Heart right ventricle (tissue), 16 donors: ENCODE data around the gene TMEM151A. TPM values are rescaled to one million over a fixed set of nuclear protein-coding genes. Genes with fewer than 3 reads are reported as not detected.

Experiments used
- ATAC-seq, 8 donors: fragments of 200-7000 bp; cut with Tn5 transposase; one replicate each; pipeline ENCODE4 v1.9.1; 2020; ENCODE audit warnings: mild to moderate bottlenecking in 8 of 8, moderate library complexity in 8 of 8, moderate number of reproducible peaks in 1 of 8
- DNase-seq, 2 donors: peaks; one replicate each; pipeline ENCODE4 v3.0.0-alpha.2; 2020
- H3K27ac ChIP-seq, 10 donors: fragments of 200-600 bp; sonication (generic) in 2 of 10; one replicate each; pipeline versions ENCODE4 v1.5.0 to v1.8.0; 2020 to 2022; ENCODE audit warnings: mild to moderate bottlenecking in 3 of 10
- H3K27me3 ChIP-seq, 7 donors: fragments of 200-600 bp; one replicate each; pipeline ENCODE4 v1.8.0; 2021 to 2022; ENCODE audit warnings: mild to moderate bottlenecking in 2 of 7
- H3K36me3 ChIP-seq, 9 donors: fragments of 200-600 bp; sonication (generic) in 1 of 9; one replicate each; pipeline versions ENCODE4 v1.5.0 to v1.8.0; 2020 to 2022; ENCODE audit warnings: mild to moderate bottlenecking in 2 of 9
- H3K4me1 ChIP-seq, 9 donors: fragments of 200-600 bp; sonication (generic) in 1 of 9; one replicate each; pipeline versions ENCODE4 v1.5.0 to v1.8.0; 2020 to 2022; ENCODE audit warnings: mild to moderate bottlenecking in 4 of 9
- H3K4me3 ChIP-seq, 10 donors: fragments of 200-600 bp; sonication (generic) in 2 of 10; one replicate each; pipeline versions ENCODE4 v1.5.0 to v1.8.0; 2020 to 2022; ENCODE audit warnings: mild to moderate bottlenecking in 7 of 10, moderate library complexity in 2 of 10
- H3K9me3 ChIP-seq, 11 donors: fragments of 200-600 bp in 10 of 11; sonication (generic) in 2 of 11; one replicate each; pipeline versions ENCODE4 v1.5.0 to v1.8.0; 2013 to 2022; ENCODE audit warnings: mild to moderate bottlenecking in 2 of 11, control low read depth in 1 of 11, moderate library complexity in 1 of 11
- WGBS, 2 donors: extraction: QIAGEN DNeasy Blood & Tissue Kit; methylation state at CpG; one replicate each; pipeline ENCODE4 v1.1.7; 2013; ENCODE audit warnings: inconsistent platforms in 1 of 2; 5-methylcytosine and 5-hydroxymethylcytosine counted together
- intact Hi-C, 10 donors: fragments of 100-400 bp; cut with DNase I; formaldehyde crosslinking; loops; one replicate each; pipeline versions ENCODE4 v1.11.1 to v1.14.2; 2022
- polyA plus RNA-seq, 2 donors: library from polyadenylated mRNA; stranded (reverse); fragments of 200-250 nt; gene quantifications; one replicate each; pipeline ENCODE4 v1.2.3, GENCODE V29; 2013
- total RNA-seq, 10 donors: library from RNA; stranded (reverse); fragmentation: NEBNext Ultra II Directional in 3 of 10; extraction: Animal tissue kit (Norgen Biotek cat#: 25700) in 3 of 10; gene quantifications; one replicate each; pipeline versions ENCODE4 v1.2.1 to v1.2.4, GENCODE V29; 2021 to 2023
- TF ChIP-seq, protein P1 (sequence below), 9 donors: fragments of 200-600 bp; sonication (generic) in 2 of 9; IDR thresholded peaks; one replicate each; pipeline versions ENCODE4 v1.5.0 to v1.8.0; 2021 to 2022; ENCODE audit warnings: antibody characterized with exemption in 9 of 9, mild to moderate bottlenecking in 5 of 9, moderate library complexity in 1 of 9
- donor health status: Arrhythmogenic right ventricular cardiomyopathy.
- donor health status: ischemic (EF 13 %, LVEDD 7.1; RV severe dilation, severe dysfunction).
- donor health status: healthy with polysubstance abuse.
- donor health status: DM: no; HTN: yes; CAD: no.
- donor health status: DM: no; HTN: no; CAD: no.
- donor health status: ischemic (EF 25% LVEDD 6.9; RV normal size, moderate dysfunction).
- donor health status: ischemic (EF 25% LVEDD 5.7; RV mildly dilated, moderate dysfunction).
- donor health status: healthy.
- donor health status: DM: yes; HTN: yes; CAD: no.
- donor health status: Ischemic cardiomyopathy.
- donor health status: ischemic (EF 35%, LVEDD 5.7; RV mildly dilated, moderate dysfunction).
- donor health status: nonischemic (EF 11% LVEDD 7.7; RV severe dilation, severe dysfunction).
- donor health status: DM: yes; HTN: yes; CAD: no.
- donor health status: PGD.
- donor health status: ischemic (EF 29% LVEDD 5.4; RV normal size, mild dysfunction).
- donor health status: nonischemic (EF 23%, LVEDD 6.1; RV moderate dilation, normal function).

The TMEM151A gene
- total and polyA plus RNA-seq, 12 donors: 0.10 to 0.24 (median 0.19) TPM; not detected in 7

DNA sequence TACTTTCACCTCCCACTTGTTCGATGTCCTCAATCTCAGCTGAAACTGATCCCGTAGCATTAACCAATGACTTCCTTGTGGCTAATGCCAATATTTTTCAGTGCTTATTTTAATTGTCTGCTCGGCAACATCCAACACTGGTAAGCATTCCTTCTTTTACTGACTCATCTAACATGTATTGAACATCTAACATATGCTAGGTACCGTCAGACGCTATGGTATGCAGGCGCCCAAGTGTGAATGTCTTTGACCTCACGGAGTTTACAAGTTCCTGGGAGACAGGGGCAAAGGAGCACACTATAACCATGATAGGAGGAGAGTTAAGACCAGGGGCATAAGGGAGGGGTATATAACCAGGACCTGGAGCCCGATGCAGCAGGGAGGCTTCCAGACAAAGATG lies 51.5 kb downstream of the TMEM151A start:
- no peak overlapping the region for H3K4me3 ChIP-seq
- peaks cover 16 to 42% (median 38%) of the 10 kb centered on the region in 9 donors for H3K4me1 ChIP-seq
- 91 to 93% methylated on average over 8 of the region's 8 CpGs for WGBS, 2 donors
- H3K36me3 ChIP-seq: peaks cover 2 to 50% (median 31%) of the 10 kb centered on the region in 9 donors
- no peak overlapping the region for H3K27ac ChIP-seq
- ATAC-seq (no peak), DNase-seq (no peak)
- H3K9me3 ChIP-seq: no peaks in the 10 kb centered on the region
- intact Hi-C loops: loop anchor here in 1 of 10 donors (5.0 kb wide), 1 partner anchor 36 kb away; no protein-coding TSS in a partner anchor
- TF ChIP-seq, protein P1, sequence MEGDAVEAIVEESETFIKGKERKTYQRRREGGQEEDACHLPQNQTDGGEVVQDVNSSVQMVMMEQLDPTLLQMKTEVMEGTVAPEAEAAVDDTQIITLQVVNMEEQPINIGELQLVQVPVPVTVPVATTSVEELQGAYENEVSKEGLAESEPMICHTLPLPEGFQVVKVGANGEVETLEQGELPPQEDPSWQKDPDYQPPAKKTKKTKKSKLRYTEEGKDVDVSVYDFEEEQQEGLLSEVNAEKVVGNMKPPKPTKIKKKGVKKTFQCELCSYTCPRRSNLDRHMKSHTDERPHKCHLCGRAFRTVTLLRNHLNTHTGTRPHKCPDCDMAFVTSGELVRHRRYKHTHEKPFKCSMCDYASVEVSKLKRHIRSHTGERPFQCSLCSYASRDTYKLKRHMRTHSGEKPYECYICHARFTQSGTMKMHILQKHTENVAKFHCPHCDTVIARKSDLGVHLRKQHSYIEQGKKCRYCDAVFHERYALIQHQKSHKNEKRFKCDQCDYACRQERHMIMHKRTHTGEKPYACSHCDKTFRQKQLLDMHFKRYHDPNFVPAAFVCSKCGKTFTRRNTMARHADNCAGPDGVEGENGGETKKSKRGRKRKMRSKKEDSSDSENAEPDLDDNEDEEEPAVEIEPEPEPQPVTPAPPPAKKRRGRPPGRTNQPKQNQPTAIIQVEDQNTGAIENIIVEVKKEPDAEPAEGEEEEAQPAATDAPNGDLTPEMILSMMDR (IDR thresholded peaks at IDR 0.05): no peak
- H3K27me3 ChIP-seq: peaks cover 0 to 5% (median 0%) of the 10 kb centered on the region in 7 donors

DNA sequence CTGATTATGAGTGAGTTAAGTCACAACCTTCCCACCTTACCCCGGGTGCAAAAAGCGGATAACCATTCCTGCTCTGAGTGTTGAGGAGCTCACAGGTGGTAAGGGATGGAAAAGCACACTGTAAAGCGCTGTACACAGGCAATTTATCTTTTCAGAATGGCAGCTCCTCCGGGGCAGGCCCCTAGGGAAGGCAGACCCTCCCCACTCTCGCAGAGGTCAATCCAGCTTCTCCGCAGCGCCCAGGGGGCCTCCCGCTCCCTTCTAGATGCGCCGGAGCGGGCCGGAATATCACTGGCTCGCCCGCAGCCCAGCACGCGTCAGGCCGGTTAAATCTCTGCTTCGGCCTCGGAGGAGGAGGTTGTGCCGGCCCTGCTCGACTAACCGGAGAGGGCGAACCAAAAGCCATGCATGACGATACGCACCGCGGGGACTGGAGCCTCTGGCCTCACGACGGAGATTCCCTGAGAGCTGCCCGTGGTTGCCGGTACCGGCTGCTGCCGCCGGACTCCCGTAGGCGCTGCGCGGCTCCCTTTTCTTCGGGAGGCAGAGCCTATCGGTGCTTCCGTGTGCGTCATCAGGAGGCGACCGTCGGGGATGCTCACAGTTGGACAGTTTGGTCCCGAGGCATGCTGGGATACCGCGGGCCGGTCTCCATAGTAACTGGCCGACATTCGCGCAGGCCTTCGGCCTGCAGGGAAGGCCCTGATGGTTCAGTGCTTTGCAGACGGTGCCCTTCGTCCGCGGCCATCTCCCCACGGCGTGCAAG lies 53.0 kb downstream of the TMEM151A start, which contains the start of gene BRMS1:
Gene BRMS1 (minus strand): TSS at position 555 of the 766 bp plus-strand sequence. CDS start 2,870 bp downstream, outside the sequence.
- intact Hi-C loops: loop anchor here in 4 of 10 donors (5.0 kb wide), 3 partner anchors 32 to 43 kb away; no protein-coding TSS in a partner anchor

GRCh38 chr11:66345316-66345649 lies 53.6 kb downstream of the TMEM151A start:
- peaks cover 16 to 48% (median 39%) of the 10 kb centered on the region in 9 donors for H3K4me1 ChIP-seq
- peaks cover 2 to 29% (median 15%) of the 10 kb centered on the region in 9 donors for H3K36me3 ChIP-seq
- peak in 1 of 8 donors; percentile 19 for ATAC-seq
- intact Hi-C loops: loop anchor here in 3 of 10 donors (5.0 kb wide), 2 partner anchors 33 to 42 kb away; no protein-coding TSS in a partner anchor
- peak overlapping the region; percentile 81 to 100 (median 94) for H3K4me3 ChIP-seq
- peaks cover 0 to 5% (median 0%) of the 10 kb centered on the region in 7 donors for H3K27me3 ChIP-seq
- WGBS, 2 donors: 2 to 5% methylated on average over 7 of the region's 7 CpGs
- TF ChIP-seq, protein P1 (IDR thresholded peaks at IDR 0.05): no peak
- no peaks in the 10 kb centered on the region for H3K9me3 ChIP-seq
- DNase-seq: no peak
- peak overlapping the region in 9 of 10 donors; percentile 61 to 88 (median 84) for H3K27ac ChIP-seq

More for the DNA sequence above, 53.0 kb downstream of the TMEM151A start, which contains the start of gene BRMS1:
- TF ChIP-seq, protein P1 (IDR thresholded peaks at IDR 0.05): peak in 4 of 9 donors; percentile 14 to 33 (median 20)
- WGBS, 2 donors: 0% methylated on average over 59 of the region's 59 CpGs
- no peaks in the 10 kb centered on the region for H3K9me3 ChIP-seq
- ATAC-seq (peak; percentile 84 to 96 (median 92)), DNase-seq (peak; percentile 98 to 99)
- peaks cover 16 to 48% (median 39%) of the 10 kb centered on the region in 9 donors for H3K4me1 ChIP-seq
- peak within 1 kb of the TSS; percentile 81 to 100 (median 94) for H3K4me3 ChIP-seq
- H3K27ac ChIP-seq: peak within 1 kb of the TSS in 9 of 10 donors; percentile 61 to 88 (median 84)
- peaks cover 0 to 5% (median 0%) of the 10 kb centered on the region in 7 donors for H3K27me3 ChIP-seq
- H3K36me3 ChIP-seq: peaks cover 2 to 35% (median 20%) of the 10 kb centered on the region in 9 donors

Other genes with a start within 250 kb of the TMEM151A start
- gene GAL3ST3, start 242.7 kb upstream of the TMEM151A start, total RNA-seq: 1 to 10 TPM; 1.9 to 4.6 (median 2.5) TPM
- gene GAL3ST3, start 242.7 kb upstream of the TMEM151A start, polyA plus RNA-seq: 1 to 10 TPM in 1 of 2 donors, under 1 TPM in 1; 0.07 to 1.0 TPM
- 10 to 100 TPM; 62.0 to 89.8 (median 72.7) TPM for gene SF3B2, start 239.5 kb upstream of the TMEM151A start, total RNA-seq
- gene SF3B2, start 239.5 kb upstream of the TMEM151A start, polyA plus RNA-seq: 10 to 100 TPM; 46.5 to 94.9 TPM
- gene PACS1, start 221.6 kb upstream of the TMEM151A start, total RNA-seq: 100 to 1,000 TPM in 4 of 10 donors, 10 to 100 TPM in 6; 50.0 to 121 (median 81.9) TPM
- gene PACS1, start 221.6 kb upstream of the TMEM151A start, polyA plus RNA-seq: 10 to 100 TPM; 24.1 to 28.2 TPM
- gene KLC2, start 34.2 kb upstream of the TMEM151A start, total RNA-seq: 10 to 100 TPM; 24.4 to 46.8 (median 33.4) TPM
- gene KLC2, start 34.2 kb upstream of the TMEM151A start, polyA plus RNA-seq: 10 to 100 TPM; 36.1 to 36.3 TPM
- 100 to 1,000 TPM; 117 to 153 (median 132) TPM for gene RAB1B, start 23.3 kb upstream of the TMEM151A start, total RNA-seq
- 100 to 1,000 TPM; 129 to 132 TPM for gene RAB1B, start 23.3 kb upstream of the TMEM151A start, polyA plus RNA-seq
- gene CNIH2, start 13.7 kb upstream of the TMEM151A start, total RNA-seq: under 1 TPM in 3 of 10 donors, not detected in 7; 0.45 to 0.57 (median 0.49) TPM
- gene CNIH2, start 13.7 kb upstream of the TMEM151A start, polyA plus RNA-seq: under 1 TPM; 0.06 to 0.44 TPM
- 10 to 100 TPM; 38.3 to 75.0 (median 51.9) TPM for gene YIF1A, start 2.8 kb upstream of the TMEM151A start, total RNA-seq
- gene YIF1A, start 2.8 kb upstream of the TMEM151A start, polyA plus RNA-seq: 100 to 1,000 TPM in 1 of 2 donors, 10 to 100 TPM in 1; 54.9 to 168 TPM
- gene CD248, start 25.1 kb downstream of the TMEM151A start, total RNA-seq: 10 to 100 TPM in 5 of 10 donors, 1 to 10 TPM in 5; 5.3 to 44.4 (median 9.1) TPM
- gene CD248, start 25.1 kb downstream of the TMEM151A start, polyA plus RNA-seq: 10 to 100 TPM in 1 of 2 donors, 1 to 10 TPM in 1; 8.6 to 35.9 TPM
- gene RIN1, start 44.5 kb downstream of the TMEM151A start, total RNA-seq: 1 to 10 TPM in 8 of 10 donors, under 1 TPM in 2; 0.81 to 5.3 (median 1.6) TPM
- 10 to 100 TPM in 1 of 2 donors, 1 to 10 TPM in 1; 3.9 to 10.8 TPM for gene RIN1, start 44.5 kb downstream of the TMEM151A start, polyA plus RNA-seq
- gene BRMS1, start 53.2 kb downstream of the TMEM151A start, total RNA-seq: 10 to 100 TPM; 10.6 to 17.6 (median 12.9) TPM
- 10 to 100 TPM; 25.2 to 73.9 TPM for gene BRMS1, start 53.2 kb downstream of the TMEM151A start, polyA plus RNA-seq
- gene B4GAT1, start 55.7 kb downstream of the TMEM151A start, total RNA-seq: 10 to 100 TPM; 36.5 to 69.6 (median 48.1) TPM
- gene B4GAT1, start 55.7 kb downstream of the TMEM151A start, polyA plus RNA-seq: 10 to 100 TPM; 22.3 to 45.4 TPM
- gene SLC29A2, start 79.9 kb downstream of the TMEM151A start, total RNA-seq: 10 to 100 TPM in 3 of 10 donors, 1 to 10 TPM in 7; 7.8 to 28.0 (median 9.5) TPM
- gene SLC29A2, start 79.9 kb downstream of the TMEM151A start, polyA plus RNA-seq: 10 to 100 TPM; 25.9 to 50.6 TPM
- not detected for gene NPAS4, start 129.1 kb downstream of the TMEM151A start, total RNA-seq
- under 1 TPM in 1 of 2 donors, not detected in 1; 0.04 TPM for gene NPAS4, start 129.1 kb downstream of the TMEM151A start, polyA plus RNA-seq
- 10 to 100 TPM; 37.2 to 57.2 (median 48.2) TPM for gene MRPL11, start 147.0 kb downstream of the TMEM151A start, total RNA-seq
- 10 to 100 TPM; 33.3 to 51.0 TPM for gene MRPL11, start 147.0 kb downstream of the TMEM151A start, polyA plus RNA-seq
- 10 to 100 TPM in 1 of 10 donors, 1 to 10 TPM in 9; 5.3 to 10.9 (median 6.5) TPM for gene PELI3, start 175.0 kb downstream of the TMEM151A start, total RNA-seq
- gene PELI3, start 175.0 kb downstream of the TMEM151A start, polyA plus RNA-seq: 1 to 10 TPM; 3.5 to 7.2 TPM
- 10 to 100 TPM in 8 of 10 donors, 1 to 10 TPM in 2; 8.8 to 25.2 (median 14.7) TPM for gene DPP3, start 188.5 kb downstream of the TMEM151A start, total RNA-seq
- gene DPP3, start 188.5 kb downstream of the TMEM151A start, polyA plus RNA-seq: 10 to 100 TPM in 1 of 2 donors, 1 to 10 TPM in 1; 6.2 to 28.9 TPM
- gene BBS1, start 218.7 kb downstream of the TMEM151A start, total RNA-seq: 10 to 100 TPM; 14.5 to 23.9 (median 18.1) TPM
- 10 to 100 TPM in 1 of 2 donors, 1 to 10 TPM in 1; 9.6 to 14.7 TPM for gene BBS1, start 218.7 kb downstream of the TMEM151A start, polyA plus RNA-seq